Brain microvascular endothelial cell (primary cell): ENCODE measurements around the gene TASOR.

ENCODE experiments used
- DNase-seq: peaks from one replicate; pipeline ENCODE4 v3.0.0-alpha.2; 2020
- H3K27ac ChIP-seq: fragments of 250-450 bp; sonication (Bioruptor Pico); 2 replicates; pipeline ENCODE4 v1.5.1; 2020; ENCODE audit warnings: mild to moderate bottlenecking, moderate library complexity
- H3K27me3 ChIP-seq: fragments of 250-450 bp; sonication (Bioruptor Pico); replicated peaks from 2 replicates; pipeline ENCODE4 v1.5.1; 2020; ENCODE audit warnings: mild to moderate bottlenecking
- H3K36me3 ChIP-seq: fragments of 250-450 bp; sonication (Bioruptor Pico); replicated peaks from 2 replicates; pipeline ENCODE4 v1.5.1; 2020; ENCODE audit warnings: mild to moderate bottlenecking
- H3K4me3 ChIP-seq: 2 replicates; pipeline ENCODE4 v1.5.1; 2011; ENCODE audit warnings: low read depth, mild to moderate bottlenecking, control low read depth, low read length, moderate library complexity
- CTCF ChIP-seq: IDR thresholded peaks from 2 replicates; pipeline ENCODE4 v1.5.1; 2011; ENCODE audit warnings: low read depth, mild to moderate bottlenecking, moderate library complexity, low read length, control low read depth, inconsistent platforms; ENCODE audit errors: missing control alignments
- in situ Hi-C: cut with HindIII; loops from 2 replicates; pipeline ENCODE4 v1.10.0; 2017; ENCODE audit warnings: low sequenced_read_pairs, low pct_ligation_motif_present

TASOR gene

GRCh38 chr3:56677286-56677685, 5.8 kb downstream of the TASOR start:
- Histone ChIP-seq H3K4me3 (no peak overlapping the region), H3K36me3 (peaks cover 4% of the 10 kb centered on the region), H3K27ac (no peak overlapping the region), H3K27me3 (no peaks in the 10 kb centered on the region)
- in situ Hi-C loops = no loop called here
- TF ChIP-seq CTCF = no peak
- no peak for DNase-seq

GRCh38 chr3:56673781-56674457, 9.1 kb downstream of the TASOR start:
- Histone ChIP-seq H3K4me3 (no peak overlapping the region), H3K27ac (no peak overlapping the region), H3K36me3 (peaks cover 11% of the 10 kb centered on the region), H3K27me3 (no peaks in the 10 kb centered on the region)
- in situ Hi-C loops = no loop called here
- TF ChIP-seq CTCF = no peak
- DNase-seq = no peak

- no peaks in the 10 kb centered on the region for H3K27me3 ChIP-seq
- H3K27ac ChIP-seq = no peak overlapping the region
- H3K4me3 ChIP-seq = no peak overlapping the region
- in situ Hi-C loops = no loop called here
- peaks cover 42% of the 10 kb centered on the region for H3K36me3 ChIP-seq
- DNase-seq = no peak
- no peak for TF ChIP-seq CTCF
Measured at GRCh38 chr3:56667973-56668579, 15.0 kb downstream of the TASOR start.

GRCh38 chr3:56664823-56665222, 18.2 kb downstream of the TASOR start:
- TF ChIP-seq CTCF = no peak

GRCh38 chr3:56655709-56656108, 27.4 kb downstream of the TASOR start:
- in situ Hi-C loops = no loop called here
- H3K27me3 ChIP-seq = no peaks in the 10 kb centered on the region
- H3K27ac ChIP-seq = no peak overlapping the region
- TF ChIP-seq CTCF = no peak
- no peak overlapping the region for H3K4me3 ChIP-seq
- no peak for DNase-seq
- H3K36me3 ChIP-seq = peaks cover 27% of the 10 kb centered on the region

More at GRCh38 chr3:56664823-56665222, 18.2 kb downstream of the TASOR start:
- in situ Hi-C loops = no loop called here
- no peak overlapping the region for H3K4me3 ChIP-seq
- H3K27ac ChIP-seq = no peak overlapping the region
- peaks cover 50% of the 10 kb centered on the region for H3K36me3 ChIP-seq
- no peak for DNase-seq
- H3K27me3 ChIP-seq = no peaks in the 10 kb centered on the region

GRCh38 chr3:56654460-56654859, 28.6 kb downstream of the TASOR start:
- peaks cover 24% of the 10 kb centered on the region for H3K36me3 ChIP-seq
- TF ChIP-seq CTCF = no peak
- no peak overlapping the region for H3K27ac ChIP-seq
- in situ Hi-C loops = no loop called here
- DNase-seq = no peak
- no peaks in the 10 kb centered on the region for H3K27me3 ChIP-seq
- H3K4me3 ChIP-seq = no peak overlapping the region
